ENCODE results near the gene BZW2. TPM values are rescaled to one million over a fixed set of nuclear protein-coding genes. Genes with fewer than 3 reads are reported as not detected.

The BZW2 gene
- total and polyA plus RNA-seq, 9 donors = 17.2 to 41.0 (median 22.5) TPM

GRCh38 chr7:16644636-16645592, 1.1 kb upstream of the BZW2 start:
- 0 to 1% (median 1%) methylated on average over 57 of the region's 57 CpGs for whole genome bisulfite sequencing, 3 donors
- intact Hi-C loops (cut with DNase I) = no loop called here
- TF ChIP-seq, protein P1, sequence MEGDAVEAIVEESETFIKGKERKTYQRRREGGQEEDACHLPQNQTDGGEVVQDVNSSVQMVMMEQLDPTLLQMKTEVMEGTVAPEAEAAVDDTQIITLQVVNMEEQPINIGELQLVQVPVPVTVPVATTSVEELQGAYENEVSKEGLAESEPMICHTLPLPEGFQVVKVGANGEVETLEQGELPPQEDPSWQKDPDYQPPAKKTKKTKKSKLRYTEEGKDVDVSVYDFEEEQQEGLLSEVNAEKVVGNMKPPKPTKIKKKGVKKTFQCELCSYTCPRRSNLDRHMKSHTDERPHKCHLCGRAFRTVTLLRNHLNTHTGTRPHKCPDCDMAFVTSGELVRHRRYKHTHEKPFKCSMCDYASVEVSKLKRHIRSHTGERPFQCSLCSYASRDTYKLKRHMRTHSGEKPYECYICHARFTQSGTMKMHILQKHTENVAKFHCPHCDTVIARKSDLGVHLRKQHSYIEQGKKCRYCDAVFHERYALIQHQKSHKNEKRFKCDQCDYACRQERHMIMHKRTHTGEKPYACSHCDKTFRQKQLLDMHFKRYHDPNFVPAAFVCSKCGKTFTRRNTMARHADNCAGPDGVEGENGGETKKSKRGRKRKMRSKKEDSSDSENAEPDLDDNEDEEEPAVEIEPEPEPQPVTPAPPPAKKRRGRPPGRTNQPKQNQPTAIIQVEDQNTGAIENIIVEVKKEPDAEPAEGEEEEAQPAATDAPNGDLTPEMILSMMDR (IDR thresholded peaks at IDR 0.05) = no peak
- TF ChIP-seq EP300 (IDR thresholded peaks at IDR 0.05) = no peak
- no peak for TF ChIP-seq POLR2A (IDR thresholded peaks at IDR 0.05)
- peak; percentile 45 to 70 (median 58) for DNase-seq
- peak overlapping the region; percentile 88 for H3K4me3 ChIP-seq
- H3K27me3 ChIP-seq = no peaks in the 10 kb centered on the region
- H3K4me1 ChIP-seq (ENCODE audit: insufficient read depth) = peaks cover 2% of the 10 kb centered on the region
- peak overlapping the region; percentile 77 to 92 for H3K27ac ChIP-seq
- no peaks in the 10 kb centered on the region for H3K36me3 ChIP-seq
- H3K9me3 ChIP-seq = no peaks in the 10 kb centered on the region

- Histone ChIP-seq H3K27ac (peak overlapping the region in 1 of 2 donors; percentile 92), H3K4me1 (ENCODE audit: insufficient read depth) (peaks cover 2% of the 10 kb centered on the region), H3K9me3 (no peaks in the 10 kb centered on the region), H3K27me3 (no peaks in the 10 kb centered on the region), H3K4me3 (peak overlapping the region; percentile 88), H3K36me3 (no peaks in the 10 kb centered on the region)
- DNase-seq = no peak
- 1% methylated on average over 29 of the region's 29 CpGs for WGBS, 3 donors
- intact Hi-C loops (cut with DNase I) = no loop called here
- TF ChIP-seq, protein P1 (IDR thresholded peaks at IDR 0.05) = no peak
- no peak for TF ChIP-seq POLR2A (IDR thresholded peaks at IDR 0.05)
- no peak for TF ChIP-seq EP300 (IDR thresholded peaks at IDR 0.05)
Measured at GRCh38 chr7:16646472-16647072, 591 bp downstream of the BZW2 start.

GRCh38 chr7:16647435-16647960, 1.5 kb downstream of the BZW2 start:
- 63 to 74% (median 64%) methylated on average over 2 of the region's 2 CpGs for WGBS, 3 donors
- TF ChIP-seq, protein P1 (IDR thresholded peaks at IDR 0.05) = no peak
- no peak for TF ChIP-seq POLR2A (IDR thresholded peaks at IDR 0.05)
- TF ChIP-seq EP300 (IDR thresholded peaks at IDR 0.05) = no peak
- no peak overlapping the region for H3K4me3 ChIP-seq
- no peak overlapping the region for H3K27ac ChIP-seq
- H3K9me3 ChIP-seq = no peaks in the 10 kb centered on the region
- H3K4me1 ChIP-seq (ENCODE audit: insufficient read depth) = peaks cover 2% of the 10 kb centered on the region
- H3K36me3 ChIP-seq = no peaks in the 10 kb centered on the region
- DNase-seq = no peak
- intact Hi-C loops (cut with DNase I) = no loop called here
- no peaks in the 10 kb centered on the region for H3K27me3 ChIP-seq

DNA sequence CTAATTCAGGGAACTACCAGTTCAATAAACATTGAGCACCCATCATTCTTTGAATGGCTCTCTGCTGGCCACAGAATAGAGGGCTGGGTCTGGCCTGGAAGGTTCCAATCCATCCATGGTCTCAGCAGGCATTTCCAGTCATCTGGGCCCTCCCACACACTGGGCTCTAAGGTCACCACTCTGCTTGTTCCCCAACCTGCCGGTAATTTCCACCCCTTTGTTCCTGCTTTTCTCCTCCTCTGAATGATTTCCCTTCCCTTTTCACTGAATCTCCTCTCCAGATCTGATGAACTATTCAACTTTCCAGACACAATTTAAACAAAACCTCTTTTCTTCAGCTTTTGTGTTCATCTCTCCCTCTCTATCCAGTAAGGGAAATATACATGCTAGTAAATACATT, 2.6 kb downstream of the BZW2 start:
- DNase-seq = no peak
- TF ChIP-seq, protein P1 (IDR thresholded peaks at IDR 0.05) = no peak
- no peak for TF ChIP-seq EP300 (IDR thresholded peaks at IDR 0.05)
- no peak for TF ChIP-seq POLR2A (IDR thresholded peaks at IDR 0.05)
- no peaks in the 10 kb centered on the region for H3K27me3 ChIP-seq
- H3K4me3 ChIP-seq = no peak overlapping the region
- peaks cover 2% of the 10 kb centered on the region for H3K4me1 ChIP-seq (ENCODE audit: insufficient read depth)
- no peak overlapping the region for H3K27ac ChIP-seq
- H3K36me3 ChIP-seq = no peaks in the 10 kb centered on the region
- WGBS, 3 donors = 73 to 91% (median 86%) methylated on average over 1 of the region's 1 CpG
- H3K9me3 ChIP-seq = no peaks in the 10 kb centered on the region
- intact Hi-C loops (cut with DNase I) = no loop called here
